ENCODE data around the gene FSD1. TPM values are rescaled to one million over a fixed set of nuclear protein-coding genes. Genes with fewer than 3 reads are reported as not detected.
"Not testable (repeated sequence)": the region's sequence is repeated elsewhere in the genome, so short reads cannot be mapped to it uniquely, and the experiment has no call there.

The FSD1 gene
- total RNA-seq, 2 donors from 2014 or later: 1.5 to 2.9 TPM

GRCh38 chr19:4328991-4329681 lies 24.7 kb downstream of the FSD1 start:
- ATAC-seq; DNase-seq; H3K36me3 Mint-ChIP-seq (ENCODE audit: low read depth); H3K9me3 ChIP-seq (ENCODE audit: control insufficient read depth, low read length, poor library complexity, severe bottlenecking); H3K27me3 Mint-ChIP-seq: not testable (repeated sequence)
- peaks cover 17% of the 10 kb centered on the region for H3K4me1 Mint-ChIP-seq
- H3K4me3 Mint-ChIP-seq: peak overlapping the region; percentile 89
- H3K27ac Mint-ChIP-seq: peak overlapping the region; percentile 72

GRCh38 chr19:4329858-4330257 lies 25.5 kb downstream of the FSD1 start:
- peaks cover 17% of the 10 kb centered on the region for H3K4me1 Mint-ChIP-seq
- no peak overlapping the region for H3K4me3 Mint-ChIP-seq
- DNase-seq: no peak
- H3K27ac Mint-ChIP-seq: no peak overlapping the region
- no peaks in the 10 kb centered on the region for H3K36me3 Mint-ChIP-seq (ENCODE audit: low read depth)
- ATAC-seq: no peak
- no peaks in the 10 kb centered on the region for H3K27me3 Mint-ChIP-seq
- H3K9me3 ChIP-seq (ENCODE audit: control insufficient read depth, low read length, poor library complexity, severe bottlenecking): no peaks in the 10 kb centered on the region

DNA sequence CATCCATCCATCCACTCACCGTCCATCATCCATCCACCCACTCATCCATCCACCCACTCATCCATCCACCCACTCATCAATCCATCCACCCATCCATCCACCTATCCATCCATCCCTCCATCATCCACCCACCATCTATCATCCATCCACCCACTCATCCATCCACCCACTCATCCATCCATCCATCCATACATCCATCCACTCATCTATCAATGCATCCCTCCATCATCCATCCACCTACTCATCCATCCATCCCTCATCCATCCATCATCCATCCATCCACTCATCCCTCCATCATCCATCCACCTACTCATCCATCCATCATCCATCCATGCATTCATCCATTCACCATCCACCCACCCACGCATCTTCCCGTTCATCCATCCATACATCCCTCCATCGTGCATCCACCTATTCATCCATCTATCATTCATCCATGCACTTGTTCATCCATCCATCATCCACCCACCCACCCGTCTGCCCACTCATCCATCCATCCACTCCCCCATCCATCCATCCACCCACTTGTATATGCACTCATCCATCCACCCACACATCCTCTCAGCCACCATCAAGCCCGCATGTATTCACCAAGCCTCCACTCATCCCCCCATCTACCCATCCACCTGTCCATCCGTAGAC lies 30.7 kb downstream of the FSD1 start:
- no peaks in the 10 kb centered on the region for H3K9me3 ChIP-seq (ENCODE audit: control insufficient read depth, low read length, poor library complexity, severe bottlenecking)
- DNase-seq (no peak), ATAC-seq (no peak)
- peaks cover 5% of the 10 kb centered on the region for H3K36me3 Mint-ChIP-seq (ENCODE audit: low read depth)
- H3K27me3 Mint-ChIP-seq: no peaks in the 10 kb centered on the region
- H3K27ac Mint-ChIP-seq: no peak overlapping the region
- peaks cover 10% of the 10 kb centered on the region for H3K4me1 Mint-ChIP-seq
- H3K4me3 Mint-ChIP-seq: no peak overlapping the region

GRCh38 chr19:4337906-4338440 lies 33.6 kb downstream of the FSD1 start:
- Mint-ChIP-seq H3K27ac (peak overlapping the region; percentile 89), H3K36me3 (ENCODE audit: low read depth) (peaks cover 5% of the 10 kb centered on the region), H3K4me3 (peak overlapping the region; percentile 97), H3K27me3 (no peaks in the 10 kb centered on the region), H3K4me1 (peaks cover 15% of the 10 kb centered on the region)
- ATAC-seq: no peak
- no peaks in the 10 kb centered on the region for H3K9me3 ChIP-seq (ENCODE audit: control insufficient read depth, low read length, poor library complexity, severe bottlenecking)
- DNase-seq: no peak

DNA sequence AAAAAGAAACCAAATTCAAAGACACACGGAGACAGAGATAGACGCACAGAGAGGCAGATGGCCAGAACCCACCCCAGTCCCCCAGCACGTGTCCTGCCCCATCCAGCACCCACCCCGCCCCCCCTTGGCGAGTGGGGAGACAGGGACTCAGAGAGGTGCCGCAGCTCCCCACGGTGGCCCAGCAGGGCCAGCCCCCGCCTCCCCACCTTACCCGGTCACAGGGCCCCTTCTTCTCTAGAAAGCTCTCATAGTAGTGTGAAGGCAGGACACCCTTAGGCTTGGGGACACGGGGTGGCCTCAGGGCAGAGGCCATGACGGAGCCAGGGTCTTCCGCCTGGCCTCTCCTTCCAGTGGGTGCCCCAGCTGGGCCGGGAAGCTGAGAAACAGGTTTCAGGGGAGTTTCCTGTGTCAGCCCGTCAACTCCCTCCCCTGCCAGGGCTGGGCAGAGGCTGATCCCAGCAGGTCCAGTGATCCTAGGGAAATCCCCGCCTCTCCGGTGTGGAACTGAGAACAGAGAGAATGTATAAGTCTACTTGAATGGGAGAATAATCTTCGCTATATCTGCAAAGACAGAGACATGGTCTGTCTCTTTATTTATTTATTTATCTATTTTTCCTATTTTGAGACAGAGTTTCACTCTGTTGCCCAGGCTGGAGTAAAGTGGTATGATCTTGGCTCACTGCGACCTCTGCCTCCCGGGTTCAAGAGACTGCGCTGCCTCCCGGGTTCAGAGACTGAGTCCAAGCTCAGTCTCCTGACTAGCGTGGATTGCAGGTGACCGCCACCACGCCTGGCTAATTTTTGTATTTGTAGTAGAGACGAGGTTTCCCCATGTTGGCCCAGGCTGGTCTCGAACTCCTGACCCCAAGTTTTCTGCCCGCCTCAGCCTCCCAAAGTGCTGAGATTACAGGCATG lies 34.3 kb downstream of the FSD1 start, which contains the start of gene STAP2:
STAP2 (minus strand) TSS at position 387 of the 915 bp plus-strand sequence; CDS start at position 313, 74 bp downstream.
- ATAC-seq: no peak
- Mint-ChIP-seq H3K4me1 (peaks cover 15% of the 10 kb centered on the region), H3K36me3 (ENCODE audit: low read depth) (peaks cover 5% of the 10 kb centered on the region), H3K27me3 (no peaks in the 10 kb centered on the region), H3K4me3 (peak within 1 kb of the TSS; percentile 97), H3K27ac (peak within 1 kb of the TSS; percentile 89)
- no peak for DNase-seq
- no peaks in the 10 kb centered on the region for H3K9me3 ChIP-seq (ENCODE audit: control insufficient read depth, low read length, poor library complexity, severe bottlenecking)

GRCh38 chr19:4342314-4342614 lies 37.9 kb downstream of the FSD1 start:
- Mint-ChIP-seq H3K4me1 (peaks cover 24% of the 10 kb centered on the region), H3K27ac (peak overlapping the region; percentile 66), H3K27me3 (no peaks in the 10 kb centered on the region), H3K36me3 (ENCODE audit: low read depth) (peaks cover 4% of the 10 kb centered on the region), H3K4me3 (peak overlapping the region; percentile 92)
- ATAC-seq (no peak), DNase-seq (no peak)
- no peaks in the 10 kb centered on the region for H3K9me3 ChIP-seq (ENCODE audit: control insufficient read depth, low read length, poor library complexity, severe bottlenecking)

- DNase-seq (peak; percentile 78 to 88 (median 81)), ATAC-seq (peak; percentile 85)
- H3K27me3 Mint-ChIP-seq: no peaks in the 10 kb centered on the region
- peak overlapping the region; percentile 66 for H3K27ac Mint-ChIP-seq
- H3K36me3 Mint-ChIP-seq (ENCODE audit: low read depth): peaks cover 4% of the 10 kb centered on the region
- no peaks in the 10 kb centered on the region for H3K9me3 ChIP-seq (ENCODE audit: control insufficient read depth, low read length, poor library complexity, severe bottlenecking)
- H3K4me3 Mint-ChIP-seq: peak overlapping the region; percentile 92
- H3K4me1 Mint-ChIP-seq: peaks cover 23% of the 10 kb centered on the region
Measured at GRCh38 chr19:4342615-4343369, 38.4 kb downstream of the FSD1 start.

GRCh38 chr19:4343370-4344307 lies 39.2 kb downstream of the FSD1 start, which contains the start of gene MPND:
Gene MPND, plus strand, starts transcription at chr19:4343562. Its CDS starts 32 bp downstream, at chr19:4343594.
- Mint-ChIP-seq H3K4me1 (peaks cover 16% of the 10 kb centered on the region), H3K36me3 (ENCODE audit: low read depth) (peaks cover 2% of the 10 kb centered on the region), H3K4me3 (peak within 1 kb of the TSS; percentile 92), H3K27ac (peak within 1 kb of the TSS; percentile 72), H3K27me3 (no peaks in the 10 kb centered on the region)
- DNase-seq: peak; percentile 88 to 95 (median 94)
- peak; percentile 75 for ATAC-seq
- no peaks in the 10 kb centered on the region for H3K9me3 ChIP-seq (ENCODE audit: control insufficient read depth, low read length, poor library complexity, severe bottlenecking)

DNA sequence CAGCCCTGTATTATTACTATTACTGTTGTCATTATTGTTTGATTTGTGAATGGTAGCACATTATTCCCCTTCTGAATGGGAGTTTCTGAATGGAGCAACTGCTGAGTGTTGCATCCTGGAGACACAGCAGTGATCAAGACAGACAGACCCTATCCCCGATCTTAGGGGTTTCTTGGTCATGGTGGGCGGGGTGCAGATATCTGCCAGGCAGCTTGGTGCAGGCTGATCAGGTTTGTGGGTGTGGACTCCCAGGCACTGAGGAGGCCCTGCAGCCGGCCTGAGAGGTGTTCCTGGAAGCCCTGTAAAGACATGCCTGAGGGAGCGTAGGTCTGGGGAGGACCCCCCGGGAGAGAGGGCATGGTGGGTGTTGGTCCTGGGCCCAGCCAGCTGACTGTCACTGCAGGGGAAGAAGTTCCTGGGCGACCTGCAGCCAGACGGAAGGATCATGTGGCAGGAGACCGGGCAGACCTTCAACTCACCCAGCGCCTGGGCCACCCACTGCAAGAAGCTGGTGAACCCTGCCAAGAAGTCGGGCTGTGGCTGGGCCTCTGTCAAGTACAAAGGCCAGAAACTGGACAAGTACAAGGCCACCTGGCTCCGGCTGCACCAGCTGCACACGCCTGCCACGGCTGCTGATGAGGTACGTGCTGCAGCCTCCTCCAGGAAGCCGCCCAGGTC lies 41.1 kb downstream of the FSD1 start:
- no peak overlapping the region for H3K27ac Mint-ChIP-seq
- DNase-seq (no peak), ATAC-seq (no peak)
- H3K9me3 ChIP-seq (ENCODE audit: control insufficient read depth, low read length, poor library complexity, severe bottlenecking): no peaks in the 10 kb centered on the region
- H3K27me3 Mint-ChIP-seq: no peaks in the 10 kb centered on the region
- peaks cover 18% of the 10 kb centered on the region for H3K4me1 Mint-ChIP-seq
- H3K4me3 Mint-ChIP-seq: peak overlapping the region; percentile 45
- H3K36me3 Mint-ChIP-seq (ENCODE audit: low read depth): peaks cover 2% of the 10 kb centered on the region

DNA sequence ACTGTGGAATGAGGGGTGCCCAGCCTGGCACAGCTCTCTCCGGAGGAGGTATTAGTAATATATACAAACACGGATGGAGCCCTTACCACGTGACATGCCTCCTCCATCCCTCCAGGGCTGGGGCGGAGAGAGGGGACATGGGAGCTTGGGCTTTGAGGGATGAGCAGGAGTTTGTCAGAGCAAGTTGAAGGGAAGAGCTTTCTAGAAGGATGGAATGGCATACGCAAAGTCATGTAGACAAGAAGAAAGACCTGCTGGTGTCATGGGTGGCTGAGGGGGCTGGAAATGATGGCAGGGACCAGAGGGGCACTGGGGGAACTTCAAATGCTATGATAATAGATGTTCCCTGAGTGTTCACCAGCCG lies 41.6 kb downstream of the FSD1 start:
- peaks cover 18% of the 10 kb centered on the region for H3K4me1 Mint-ChIP-seq

GRCh38 chr19:4347521-4347920 lies 43.1 kb downstream of the FSD1 start:
- no peaks in the 10 kb centered on the region for H3K9me3 ChIP-seq (ENCODE audit: control insufficient read depth, low read length, poor library complexity, severe bottlenecking)
- H3K4me3 Mint-ChIP-seq: no peak overlapping the region
- no peak overlapping the region for H3K27ac Mint-ChIP-seq
- no peaks in the 10 kb centered on the region for H3K27me3 Mint-ChIP-seq
- peaks cover 2% of the 10 kb centered on the region for H3K36me3 Mint-ChIP-seq (ENCODE audit: low read depth)
- DNase-seq (no peak), ATAC-seq (no peak)
- H3K4me1 Mint-ChIP-seq: peaks cover 16% of the 10 kb centered on the region

More for the DNA sequence above, 41.6 kb downstream of the FSD1 start:
- Mint-ChIP-seq H3K4me3 (no peak overlapping the region), H3K27ac (no peak overlapping the region), H3K36me3 (ENCODE audit: low read depth) (peaks cover 2% of the 10 kb centered on the region), H3K27me3 (no peaks in the 10 kb centered on the region)
- ATAC-seq (no peak), DNase-seq (no peak)
- H3K9me3 ChIP-seq (ENCODE audit: control insufficient read depth, low read length, poor library complexity, severe bottlenecking): no peaks in the 10 kb centered on the region
